OCI-LY1 (cell line): ENCODE data around the gene GRPEL2.

Experiments
- EZH2 ChIP-seq: fragments of 200-600 bp; sonication (generic), shearing (Covaris generic); IDR thresholded peaks from 2 replicates; pipeline ENCODE4 v1.8.0; 2017; ENCODE audit warnings: borderline replicate concordance, mixed run types, mild to moderate bottlenecking, antibody characterized with exemption, low read length, moderate library complexity, mixed read lengths
- TF ChIP-seq, protein P1 (sequence below): fragments of 200-600 bp; sonication (generic), shearing (Covaris generic); IDR thresholded peaks from 2 replicates; pipeline ENCODE4 v1.5.1; 2017; ENCODE audit warnings: mild to moderate bottlenecking, antibody characterized with exemption, low read length, moderate library complexity, mixed read lengths

DNA sequence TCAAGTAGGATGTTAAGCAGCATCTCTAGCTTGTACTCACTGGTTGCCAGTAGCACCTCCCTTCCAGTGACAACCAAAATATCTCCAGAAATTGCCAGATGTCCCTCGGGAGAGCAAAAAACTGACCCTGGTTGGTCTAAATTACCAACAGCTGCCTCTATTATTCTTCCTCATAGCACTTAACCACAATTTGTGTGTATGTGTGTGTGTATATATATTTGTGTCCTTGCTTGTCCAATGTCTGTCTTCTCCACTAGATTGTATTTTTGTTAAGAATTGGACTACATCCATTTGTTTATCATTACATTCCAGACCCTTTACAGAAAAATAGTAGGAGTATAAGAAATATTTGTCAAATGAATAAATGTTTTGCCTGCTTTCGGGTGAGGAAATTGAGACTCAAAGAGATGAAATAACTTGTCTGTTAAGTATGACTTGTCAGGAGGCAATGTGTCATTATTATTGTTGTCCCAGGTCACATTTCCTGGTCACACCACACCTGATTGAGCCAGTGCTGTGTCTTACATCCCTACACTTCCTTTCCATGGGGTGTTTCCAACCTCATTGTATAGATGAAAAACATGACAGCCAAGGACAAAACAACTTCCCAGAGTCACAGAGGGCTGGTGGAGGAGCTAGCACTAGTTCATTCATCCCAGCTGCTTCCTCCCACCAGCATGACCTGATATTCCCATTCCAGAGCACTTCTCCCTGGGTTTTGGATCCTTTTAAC is 11.4 kb upstream of the GRPEL2 start:
- TF ChIP-seq, protein P1, sequence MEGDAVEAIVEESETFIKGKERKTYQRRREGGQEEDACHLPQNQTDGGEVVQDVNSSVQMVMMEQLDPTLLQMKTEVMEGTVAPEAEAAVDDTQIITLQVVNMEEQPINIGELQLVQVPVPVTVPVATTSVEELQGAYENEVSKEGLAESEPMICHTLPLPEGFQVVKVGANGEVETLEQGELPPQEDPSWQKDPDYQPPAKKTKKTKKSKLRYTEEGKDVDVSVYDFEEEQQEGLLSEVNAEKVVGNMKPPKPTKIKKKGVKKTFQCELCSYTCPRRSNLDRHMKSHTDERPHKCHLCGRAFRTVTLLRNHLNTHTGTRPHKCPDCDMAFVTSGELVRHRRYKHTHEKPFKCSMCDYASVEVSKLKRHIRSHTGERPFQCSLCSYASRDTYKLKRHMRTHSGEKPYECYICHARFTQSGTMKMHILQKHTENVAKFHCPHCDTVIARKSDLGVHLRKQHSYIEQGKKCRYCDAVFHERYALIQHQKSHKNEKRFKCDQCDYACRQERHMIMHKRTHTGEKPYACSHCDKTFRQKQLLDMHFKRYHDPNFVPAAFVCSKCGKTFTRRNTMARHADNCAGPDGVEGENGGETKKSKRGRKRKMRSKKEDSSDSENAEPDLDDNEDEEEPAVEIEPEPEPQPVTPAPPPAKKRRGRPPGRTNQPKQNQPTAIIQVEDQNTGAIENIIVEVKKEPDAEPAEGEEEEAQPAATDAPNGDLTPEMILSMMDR: no peak
- no peak for TF ChIP-seq EZH2
